ENCODE data around the gene PCDHB15.
"Not testable (repeated sequence)": the region's sequence is repeated elsewhere in the genome, so short reads cannot be mapped to it uniquely, and the experiment has no call there.

The PCDHB15 gene

DNA sequence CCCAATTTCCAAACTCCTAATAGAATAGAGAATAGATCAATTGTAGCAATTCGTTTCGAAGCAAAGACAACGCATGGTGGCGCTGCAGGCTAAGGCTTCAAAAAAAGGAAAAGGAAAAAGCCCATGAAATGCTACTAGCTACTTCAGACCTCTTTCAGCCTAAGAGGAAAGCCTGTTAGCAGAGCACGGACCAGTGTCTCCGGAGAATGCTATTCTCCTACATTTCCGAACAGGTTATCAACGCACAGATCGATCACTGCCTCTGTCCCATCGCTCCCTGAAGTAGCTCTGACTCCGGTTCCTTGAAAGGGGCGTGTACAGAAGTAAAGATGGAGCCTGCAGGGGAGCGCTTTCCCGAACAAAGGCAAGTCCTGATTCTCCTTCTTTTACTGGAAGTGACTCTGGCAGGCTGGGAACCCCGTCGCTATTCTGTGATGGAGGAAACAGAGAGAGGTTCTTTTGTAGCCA lies at the start of gene PCDHB15:
Gene PCDHB15, plus strand, starts transcription at position 146 of the 468 bp plus-strand sequence. Its CDS starts 184 bp downstream, at position 330.
- DNase-seq (ENCODE audit: low read depth in 4 of 4, low spot score in 1 of 4) = no peak

DNA sequence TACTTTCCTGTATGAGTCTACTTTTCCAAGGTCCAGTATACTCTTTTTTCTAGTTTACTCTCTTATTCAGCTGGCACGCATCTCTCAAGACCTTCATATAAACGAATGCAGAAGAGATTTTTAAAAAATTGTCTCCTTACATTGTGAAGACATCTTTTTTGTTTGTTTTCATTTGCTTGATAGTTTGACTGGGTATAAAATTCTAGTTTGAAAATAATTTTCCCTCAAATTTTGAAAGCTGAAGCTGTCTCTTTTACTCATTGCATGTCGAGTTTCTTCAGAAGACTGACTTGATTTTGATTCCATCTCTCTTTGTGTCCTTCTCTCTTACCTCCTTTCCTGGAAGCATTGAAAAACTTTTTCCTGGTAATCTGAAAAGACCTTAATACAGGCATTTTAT lies 48.8 kb upstream of the PCDHB15 start:
- no peak for DNase-seq (ENCODE audit: low read depth in 4 of 4, low spot score in 1 of 4)

DNA sequence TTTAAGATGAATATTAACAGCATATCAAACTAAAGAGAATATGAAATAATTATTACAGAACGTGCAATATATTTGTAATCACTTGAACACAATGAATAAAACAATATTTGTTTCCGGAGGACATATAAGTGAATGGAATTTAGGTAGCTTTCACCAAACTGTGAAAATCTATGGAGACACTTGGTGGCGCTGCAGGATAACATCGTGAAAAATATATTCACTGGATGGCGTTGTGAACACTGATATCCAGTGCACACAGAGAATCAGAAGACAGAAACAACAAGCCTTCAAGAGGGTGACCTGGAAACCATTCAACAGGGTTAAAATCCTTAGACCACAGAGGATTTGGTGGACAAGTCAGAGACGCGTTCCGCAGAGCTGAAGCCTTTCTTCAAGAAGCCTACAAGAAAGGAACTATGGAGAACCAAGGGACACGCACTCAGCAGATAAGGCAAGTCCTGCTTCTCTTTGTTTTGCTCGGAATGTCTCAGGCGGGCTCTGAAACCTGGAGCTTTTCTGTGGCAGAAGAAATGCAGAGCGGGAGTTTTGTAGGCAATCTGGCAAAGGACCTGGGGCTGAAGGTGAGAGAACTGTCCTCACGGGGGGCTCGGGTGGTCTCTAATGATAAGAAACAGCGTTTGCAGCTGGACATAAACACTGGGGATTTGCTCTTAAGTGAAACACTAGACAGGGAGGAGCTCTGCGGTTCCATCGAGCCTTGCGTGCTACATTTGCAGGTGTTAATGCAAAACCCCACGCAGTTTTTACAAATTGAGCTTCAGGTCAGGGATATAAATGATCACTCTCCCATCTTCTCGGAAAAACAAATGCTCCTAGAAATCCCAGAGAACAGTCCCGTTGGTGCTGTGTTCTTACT lies 45.6 kb upstream of the PCDHB15 start, which contains the start of gene PCDHB11:
Gene PCDHB11, plus strand, starts transcription at position 269 of the 877 bp plus-strand sequence. Its CDS starts 148 bp downstream, at position 417.
- DNase-seq (ENCODE audit: low read depth in 4 of 4, low spot score in 1 of 4) = no peak

DNA sequence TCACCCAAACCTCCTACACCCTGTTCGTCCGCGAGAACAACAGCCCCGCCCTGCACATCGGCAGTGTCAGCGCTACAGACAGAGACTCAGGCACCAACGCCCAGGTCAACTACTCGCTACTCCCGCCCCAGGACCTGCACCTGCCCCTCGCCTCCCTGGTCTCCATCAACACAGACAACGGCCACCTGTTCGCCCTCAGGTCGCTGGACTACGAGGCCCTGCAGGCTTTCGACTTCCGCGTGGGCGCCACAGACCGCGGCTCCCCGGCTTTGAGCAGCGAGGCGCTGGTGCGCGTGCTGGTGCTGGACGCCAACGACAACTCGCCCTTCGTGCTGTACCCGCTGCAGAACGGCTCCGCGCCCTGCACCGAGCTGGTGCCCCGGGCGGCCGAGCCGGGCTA lies 44.1 kb upstream of the PCDHB15 start:
- not testable (repeated sequence) for DNase-seq (ENCODE audit: low read depth in 4 of 4, low spot score in 1 of 4)

DNA sequence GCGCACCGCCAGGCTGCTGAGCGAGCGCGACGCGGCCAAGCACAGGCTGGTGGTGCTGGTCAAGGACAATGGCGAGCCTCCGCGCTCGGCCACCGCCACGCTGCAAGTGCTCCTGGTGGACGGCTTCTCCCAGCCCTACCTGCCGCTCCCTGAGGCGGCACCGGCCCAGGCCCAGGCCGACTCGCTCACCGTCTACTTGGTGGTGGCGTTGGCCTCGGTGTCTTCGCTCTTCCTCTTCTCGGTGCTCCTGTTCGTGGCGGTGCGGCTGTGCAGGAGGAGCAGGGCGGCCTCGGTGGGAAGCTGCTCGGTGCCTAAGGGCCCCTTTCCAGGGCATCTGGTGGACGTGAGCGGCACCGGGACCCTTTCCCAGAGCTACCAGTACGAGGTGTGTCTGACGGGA lies 43.5 kb upstream of the PCDHB15 start:
- DNase-seq (ENCODE audit: low read depth in 4 of 4, low spot score in 1 of 4) = not testable (repeated sequence)

DNA sequence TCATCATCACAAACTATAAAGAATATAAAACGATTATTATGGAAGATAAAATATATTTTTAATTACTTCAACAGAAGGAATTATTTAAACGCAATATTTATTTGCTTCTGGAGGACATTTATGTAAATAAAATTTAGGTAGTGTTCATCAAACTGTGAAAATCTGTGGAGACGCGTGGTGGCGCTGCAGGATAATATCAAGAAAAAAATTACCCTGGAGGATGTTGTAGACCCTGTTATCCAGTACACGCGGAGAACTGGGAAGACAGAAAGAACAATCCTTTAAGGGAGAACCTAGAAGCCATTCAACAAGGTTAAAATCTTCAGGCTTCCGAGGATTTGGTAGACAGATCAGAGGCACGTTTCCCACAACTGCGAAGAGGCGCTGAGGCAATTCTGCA lies 36.7 kb upstream of the PCDHB15 start, which contains the start of gene PCDHB12:
Gene PCDHB12, plus strand, starts transcription at position 242 of the 400 bp plus-strand sequence. CDS start 189 bp downstream, outside the sequence.
- DNase-seq (ENCODE audit: low read depth in 4 of 4, low spot score in 1 of 4) = no peak

DNA sequence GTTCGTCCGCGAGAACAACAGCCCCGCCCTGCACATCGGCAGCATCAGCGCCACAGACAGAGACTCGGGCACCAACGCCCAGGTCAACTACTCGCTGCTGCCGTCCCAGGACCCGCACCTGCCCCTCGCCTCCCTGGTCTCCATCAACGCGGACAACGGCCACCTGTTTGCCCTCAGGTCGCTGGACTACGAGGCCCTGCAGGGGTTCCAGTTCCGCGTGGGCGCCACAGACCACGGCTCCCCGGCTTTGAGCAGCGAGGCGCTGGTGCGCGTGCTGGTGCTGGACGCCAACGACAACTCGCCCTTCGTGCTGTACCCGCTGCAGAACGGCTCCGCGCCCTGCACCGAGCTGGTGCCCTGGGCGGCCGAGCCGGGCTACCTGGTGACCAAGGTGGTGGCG lies 34.9 kb upstream of the PCDHB15 start:
- not testable (repeated sequence) for DNase-seq (ENCODE audit: low read depth in 4 of 4, low spot score in 1 of 4)

DNA sequence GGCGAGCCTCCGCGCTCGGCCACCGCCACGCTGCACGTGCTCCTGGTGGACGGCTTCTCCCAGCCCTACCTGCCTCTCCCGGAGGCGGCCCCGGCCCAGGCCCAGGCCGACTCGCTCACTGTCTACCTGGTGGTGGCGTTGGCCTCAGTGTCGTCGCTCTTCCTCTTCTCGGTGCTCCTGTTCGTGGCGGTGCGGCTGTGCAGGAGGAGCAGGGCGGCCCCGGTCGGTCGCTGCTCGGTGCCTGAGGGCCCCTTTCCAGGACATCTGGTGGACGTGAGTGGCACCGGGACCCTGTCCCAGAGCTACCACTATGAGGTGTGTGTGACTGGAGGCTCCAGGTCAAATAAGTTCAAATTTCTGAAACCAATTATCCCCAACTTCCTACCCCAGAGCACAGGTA lies 34.3 kb upstream of the PCDHB15 start:
- not testable (repeated sequence) for DNase-seq (ENCODE audit: low read depth in 4 of 4, low spot score in 1 of 4)

DNA sequence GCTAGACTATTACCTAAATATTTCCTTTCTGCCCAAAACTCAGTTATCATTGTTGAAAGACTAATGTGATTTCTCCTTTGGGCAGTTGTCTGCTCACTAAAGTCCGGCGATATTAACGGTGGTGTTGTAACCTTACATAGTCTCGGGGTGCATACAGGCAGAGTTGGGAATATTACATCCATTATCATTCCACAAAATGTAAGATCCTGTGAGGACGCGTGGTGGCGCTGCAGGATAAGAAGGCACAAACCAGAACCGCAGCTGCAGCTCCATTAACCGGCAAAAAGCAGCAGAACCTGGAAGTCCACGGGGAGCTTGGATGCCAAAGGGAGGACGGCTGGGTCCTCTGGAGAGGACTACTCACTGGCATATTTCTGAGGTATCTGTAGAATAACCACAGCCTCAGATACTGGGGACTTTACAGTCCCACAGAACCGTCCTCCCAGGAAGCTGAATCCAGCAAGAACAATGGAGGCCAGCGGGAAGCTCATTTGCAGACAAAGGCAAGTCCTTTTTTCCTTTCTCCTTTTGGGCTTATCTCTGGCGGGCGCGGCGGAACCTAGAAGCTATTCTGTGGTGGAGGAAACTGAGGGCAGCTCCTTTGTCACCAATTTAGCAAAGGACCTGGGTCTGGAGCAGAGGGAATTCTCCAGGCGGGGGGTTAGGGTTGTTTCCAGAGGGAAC lies 31.4 kb upstream of the PCDHB15 start, which contains the start of gene PCDHB13:
Gene PCDHB13, plus strand, starts transcription at position 264 of the 684 bp plus-strand sequence. Its CDS starts 205 bp downstream, at position 469.
- DNase-seq (ENCODE audit: low read depth in 4 of 4, low spot score in 1 of 4) = not testable (repeated sequence)

DNA sequence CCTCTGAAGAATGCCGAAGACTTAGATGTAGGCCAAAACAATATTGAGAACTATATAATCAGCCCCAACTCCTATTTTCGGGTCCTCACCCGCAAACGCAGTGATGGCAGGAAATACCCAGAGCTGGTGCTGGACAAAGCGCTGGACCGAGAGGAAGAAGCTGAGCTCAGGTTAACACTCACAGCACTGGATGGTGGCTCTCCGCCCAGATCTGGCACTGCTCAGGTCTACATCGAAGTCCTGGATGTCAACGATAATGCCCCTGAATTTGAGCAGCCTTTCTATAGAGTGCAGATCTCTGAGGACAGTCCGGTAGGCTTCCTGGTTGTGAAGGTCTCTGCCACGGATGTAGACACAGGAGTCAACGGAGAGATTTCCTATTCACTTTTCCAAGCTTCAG lies 30.6 kb upstream of the PCDHB15 start:
- not testable (repeated sequence) for DNase-seq (ENCODE audit: low read depth in 4 of 4, low spot score in 1 of 4)

DNA sequence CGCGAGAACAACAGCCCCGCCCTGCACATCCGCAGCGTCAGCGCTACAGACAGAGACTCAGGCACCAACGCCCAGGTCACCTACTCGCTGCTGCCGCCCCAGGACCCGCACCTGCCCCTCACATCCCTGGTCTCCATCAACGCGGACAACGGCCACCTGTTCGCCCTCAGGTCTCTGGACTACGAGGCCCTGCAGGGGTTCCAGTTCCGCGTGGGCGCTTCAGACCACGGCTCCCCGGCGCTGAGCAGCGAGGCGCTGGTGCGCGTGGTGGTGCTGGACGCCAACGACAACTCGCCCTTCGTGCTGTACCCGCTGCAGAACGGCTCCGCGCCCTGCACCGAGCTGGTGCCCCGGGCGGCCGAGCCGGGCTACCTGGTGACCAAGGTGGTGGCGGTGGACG lies 29.7 kb upstream of the PCDHB15 start:
- not testable (repeated sequence) for DNase-seq (ENCODE audit: low read depth in 4 of 4, low spot score in 1 of 4)

DNA sequence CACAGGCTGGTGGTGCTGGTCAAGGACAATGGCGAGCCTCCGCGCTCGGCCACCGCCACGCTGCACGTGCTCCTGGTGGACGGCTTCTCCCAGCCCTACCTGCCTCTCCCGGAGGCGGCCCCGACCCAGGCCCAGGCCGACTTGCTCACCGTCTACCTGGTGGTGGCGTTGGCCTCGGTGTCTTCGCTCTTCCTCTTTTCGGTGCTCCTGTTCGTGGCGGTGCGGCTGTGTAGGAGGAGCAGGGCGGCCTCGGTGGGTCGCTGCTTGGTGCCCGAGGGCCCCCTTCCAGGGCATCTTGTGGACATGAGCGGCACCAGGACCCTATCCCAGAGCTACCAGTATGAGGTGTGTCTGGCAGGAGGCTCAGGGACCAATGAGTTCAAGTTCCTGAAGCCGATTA lies 29.2 kb upstream of the PCDHB15 start:
- DNase-seq (ENCODE audit: low read depth in 4 of 4, low spot score in 1 of 4) = not testable (repeated sequence)

DNA sequence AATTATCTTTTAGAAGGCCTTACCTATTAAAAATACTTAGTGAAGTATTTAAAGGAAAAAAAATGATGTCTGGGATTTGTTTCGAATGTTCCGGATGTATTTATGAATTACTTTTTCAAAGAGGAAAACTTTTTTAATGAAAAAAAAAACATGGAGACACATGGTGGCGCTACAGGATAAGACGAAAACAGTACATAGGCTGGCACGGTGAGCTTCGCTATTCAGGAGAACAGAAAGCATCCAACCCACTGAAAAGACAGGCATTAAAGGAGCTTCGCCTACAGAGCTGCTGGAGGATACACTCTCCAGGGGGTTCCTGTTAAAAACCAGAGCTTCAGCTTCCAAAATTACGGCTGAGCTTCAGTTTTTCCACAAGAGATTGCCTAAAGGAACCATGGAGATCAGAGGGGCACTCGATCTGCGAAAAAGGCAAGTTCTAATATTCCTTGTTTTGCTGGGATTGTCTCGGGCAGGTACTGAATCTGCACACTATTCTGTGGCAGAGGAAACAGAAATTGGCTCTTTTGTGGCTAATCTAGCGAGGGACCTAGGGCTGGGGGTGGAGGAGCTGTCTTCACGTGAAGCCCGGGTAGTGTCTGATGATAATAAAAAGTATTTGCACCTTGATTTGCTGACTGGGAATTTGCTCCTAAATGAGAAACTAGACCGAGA lies 21.9 kb upstream of the PCDHB15 start, which contains the start of gene PCDHB14:
Gene PCDHB14, plus strand, starts transcription at position 232 of the 672 bp plus-strand sequence. Its CDS starts 163 bp downstream, at position 395.
- no peak for DNase-seq (ENCODE audit: low read depth in 4 of 4, low spot score in 1 of 4)

DNA sequence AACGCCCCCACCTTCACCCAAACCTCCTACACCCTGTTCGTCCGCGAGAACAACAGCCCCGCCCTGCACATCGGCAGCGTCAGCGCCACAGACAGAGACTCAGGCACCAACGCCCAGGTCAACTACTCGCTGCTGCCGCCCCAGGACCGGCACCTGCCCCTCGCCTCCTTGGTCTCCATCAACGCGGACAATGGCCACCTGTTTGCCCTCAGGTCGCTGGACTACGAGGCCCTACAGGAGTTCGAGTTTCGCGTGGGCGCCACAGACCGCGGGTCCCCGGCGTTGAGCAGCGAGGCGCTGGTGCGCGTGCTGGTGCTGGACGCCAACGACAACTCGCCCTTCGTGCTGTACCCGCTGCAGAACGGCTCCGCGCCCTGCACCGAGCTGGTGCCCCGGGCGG lies 20.4 kb upstream of the PCDHB15 start:
- DNase-seq (ENCODE audit: low read depth in 4 of 4, low spot score in 1 of 4) = not testable (repeated sequence)

DNA sequence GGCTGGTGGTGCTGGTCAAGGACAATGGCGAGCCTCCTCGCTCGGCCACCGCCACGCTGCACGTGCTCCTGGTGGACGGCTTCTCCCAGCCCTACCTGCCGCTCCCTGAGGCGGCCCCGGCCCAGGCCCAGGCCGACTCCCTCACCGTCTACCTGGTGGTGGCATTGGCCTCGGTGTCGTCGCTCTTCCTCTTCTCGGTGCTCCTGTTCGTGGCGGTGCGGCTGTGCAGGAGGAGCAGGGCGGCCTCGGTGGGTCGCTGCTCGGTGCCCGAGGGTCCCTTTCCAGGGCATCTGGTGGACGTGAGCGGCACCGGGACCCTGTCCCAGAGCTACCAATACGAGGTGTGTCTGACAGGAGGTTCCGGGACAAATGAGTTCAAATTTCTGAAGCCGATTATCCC lies 19.8 kb upstream of the PCDHB15 start:
- not testable (repeated sequence) for DNase-seq (ENCODE audit: low read depth in 4 of 4, low spot score in 1 of 4)

DNA sequence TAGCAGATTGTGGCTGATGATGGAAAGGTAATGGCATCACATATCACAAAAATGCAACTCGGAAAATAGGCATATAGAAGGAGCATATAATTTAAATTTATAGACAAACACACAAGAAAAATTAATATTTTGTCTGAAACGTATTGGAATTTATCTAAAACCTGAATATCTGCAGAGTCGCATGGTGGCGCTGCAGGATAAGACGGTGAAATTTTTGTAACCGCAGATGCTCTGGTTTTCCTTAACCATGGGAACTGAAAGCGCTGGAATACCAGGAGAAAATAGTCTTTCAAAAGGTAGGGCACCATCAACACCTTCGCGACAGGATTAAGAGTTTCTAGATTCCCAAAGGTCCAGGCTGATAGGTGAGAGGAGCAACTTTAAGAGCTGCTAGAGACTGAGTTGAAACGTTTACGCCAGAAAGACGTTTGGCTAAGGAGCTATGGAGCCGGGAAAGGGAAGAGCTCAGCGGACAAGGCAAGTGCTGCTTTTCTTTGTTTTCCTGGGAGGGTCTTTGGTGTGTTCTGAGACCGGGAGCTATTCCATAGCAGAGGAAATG lies 11.0 kb upstream of the PCDHB15 start:
- no peak for DNase-seq (ENCODE audit: low read depth in 4 of 4, low spot score in 1 of 4)

DNA sequence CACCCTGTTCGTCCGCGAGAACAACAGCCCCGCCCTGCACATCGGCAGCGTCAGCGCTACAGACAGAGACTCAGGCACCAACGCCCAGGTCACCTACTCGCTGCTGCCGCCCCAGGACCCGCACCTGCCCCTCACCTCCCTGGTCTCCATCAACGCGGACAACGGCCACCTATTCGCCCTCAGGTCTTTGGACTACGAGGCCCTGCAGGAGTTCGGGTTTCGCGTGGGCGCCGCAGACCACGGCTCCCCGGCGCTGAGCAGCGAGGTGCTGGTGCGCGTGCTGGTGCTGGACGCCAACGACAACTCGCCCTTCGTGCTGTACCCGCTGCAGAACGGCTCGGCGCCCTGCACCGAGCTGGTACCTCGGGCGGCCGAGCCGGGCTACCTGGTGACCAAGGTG lies 9.3 kb upstream of the PCDHB15 start:
- DNase-seq (ENCODE audit: low read depth in 4 of 4, low spot score in 1 of 4) = not testable (repeated sequence)

DNA sequence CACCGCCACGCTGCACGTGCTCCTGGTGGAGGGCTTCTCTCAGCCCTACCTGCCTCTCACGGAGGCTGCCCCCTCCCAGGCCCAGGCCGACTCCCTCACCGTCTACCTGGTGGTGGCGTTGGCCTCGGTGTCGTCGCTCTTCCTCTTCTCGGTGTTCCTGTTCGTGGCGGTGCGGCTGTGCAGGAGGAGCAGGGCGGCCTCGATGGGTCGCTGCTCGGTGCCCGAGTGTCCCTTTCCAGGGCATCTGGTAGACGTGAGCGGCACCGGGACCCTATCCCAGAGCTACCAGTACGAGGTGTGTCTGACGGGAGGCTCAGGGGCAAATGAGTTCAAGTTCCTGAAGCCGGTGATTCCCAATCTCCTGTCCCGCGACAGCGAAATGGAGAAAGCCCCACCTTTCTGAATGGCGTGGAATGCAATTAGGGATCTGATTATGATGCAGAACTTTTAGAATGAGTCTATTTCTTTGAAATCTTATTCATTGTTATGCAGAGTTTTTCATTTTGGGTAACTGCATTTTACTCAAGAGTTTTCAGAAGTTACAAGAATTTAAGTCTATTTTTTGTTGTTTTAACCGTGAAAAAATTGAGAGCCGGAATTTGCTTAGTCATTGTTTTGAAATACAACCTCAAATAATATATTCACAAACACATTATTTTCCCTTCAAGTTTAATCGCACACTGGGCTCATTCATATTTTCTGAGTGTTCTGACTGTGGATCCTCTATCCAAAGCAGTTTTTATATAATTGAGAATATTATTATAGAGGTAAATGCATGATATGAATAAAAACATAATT lies 8.5 kb upstream of the PCDHB15 start:
- no peak for DNase-seq (ENCODE audit: low read depth in 4 of 4, low spot score in 1 of 4)

DNA sequence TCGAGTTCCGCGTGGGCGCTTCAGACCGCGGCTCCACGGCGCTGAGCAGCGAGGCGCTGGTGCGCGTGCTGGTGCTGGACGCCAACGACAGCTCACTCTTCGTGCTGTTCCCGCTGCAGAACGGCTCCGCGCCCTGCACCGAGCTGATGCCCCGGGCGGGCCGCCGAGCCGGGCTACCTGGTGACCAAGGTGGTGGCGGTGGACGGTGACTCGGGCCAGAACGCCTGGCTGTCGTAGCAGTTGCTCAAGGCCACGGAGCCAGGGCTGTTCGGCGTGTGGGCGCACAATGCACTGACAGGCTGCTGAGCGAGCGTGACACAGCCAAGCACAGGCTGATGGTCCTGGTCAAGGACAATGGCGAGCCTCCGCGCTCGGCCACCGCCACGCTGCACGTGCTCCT lies 3.7 kb upstream of the PCDHB15 start:
- DNase-seq (ENCODE audit: low read depth in 4 of 4, low spot score in 1 of 4) = no peak

DNA sequence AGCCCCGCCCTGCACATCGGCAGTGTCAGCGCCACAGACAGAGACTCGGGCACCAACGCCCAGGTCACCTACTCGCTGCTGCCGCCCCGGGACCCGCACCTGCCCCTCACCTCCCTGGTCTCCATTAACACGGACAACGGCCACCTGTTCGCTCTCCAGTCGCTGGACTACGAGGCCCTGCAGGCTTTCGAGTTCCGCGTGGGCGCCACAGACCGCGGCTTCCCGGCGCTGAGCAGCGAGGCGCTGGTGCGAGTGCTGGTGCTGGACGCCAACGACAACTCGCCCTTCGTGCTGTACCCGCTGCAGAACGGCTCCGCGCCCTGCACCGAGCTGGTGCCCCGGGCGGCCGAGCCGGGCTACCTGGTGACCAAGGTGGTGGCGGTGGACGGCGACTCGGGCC lies 1.8 kb downstream of the PCDHB15 start:
- DNase-seq (ENCODE audit: low read depth in 4 of 4, low spot score in 1 of 4) = not testable (repeated sequence)

Measured in stimulated activated CD4-positive, alpha-beta T cell treated with anti-CD3 and anti-CD28 coated beads, Interleukin-1b, Interleukin-23, amount 100 ng/mL, for 24 hours (primary cell).